ENCODE results near the gene SELENOT. TPM values are rescaled to one million over a fixed set of nuclear protein-coding genes. Genes with fewer than 3 reads are reported as not detected.

The SELENOT gene
- total RNA-seq, 3 donors from 2014 or later (not counting 1 experiment from before 2014, with no cell fraction given) = 121 to 142 (median 133) TPM

- peaks cover 44 to 45% of the 10 kb centered on the region in 2 donors for H3K4me1 Mint-ChIP-seq
- H3K27ac ChIP-seq (ENCODE audit: low read length) = peak overlapping the region; percentile 77
Observed at GRCh38 chr3:150635076-150635475, 32.0 kb downstream of the SELENOT start.

GRCh38 chr3:150635526-150635925 is 32.4 kb downstream of the SELENOT start:
- Histone ChIP-seq H3K27ac (ENCODE audit: low read length) (peak overlapping the region; percentile 77), H3K4me3 (ENCODE audit: low read length) (no peak overlapping the region), H3K36me3 (ENCODE audit: control insufficient read depth, insufficient read depth, low read length) (peaks cover 4% of the 10 kb centered on the region), H3K4me1 (ENCODE audit: control insufficient read depth, insufficient read depth, low read length) (peaks cover 28% of the 10 kb centered on the region), H3K9me3 (ENCODE audit: control insufficient read depth, insufficient read depth, low read length) (no peaks in the 10 kb centered on the region), H3K27me3 (ENCODE audit: control insufficient read depth, insufficient read depth, low read length) (no peaks in the 10 kb centered on the region)
- H3K4me3 Mint-ChIP-seq = peak overlapping the region; percentile 80
- peak overlapping the region; percentile 91 to 98 for H3K27ac Mint-ChIP-seq
- peak in 1 of 2 donors; percentile 64 for DNase-seq
- H3K36me3 Mint-ChIP-seq = no peaks in the 10 kb centered on the region
- ATAC-seq = peak; percentile 92 to 95 (median 93)
- WGBS (ENCODE audit: insufficient coverage) = 38% methylated on average over 1 of the region's 1 CpG
- H3K9me3 Mint-ChIP-seq = no peaks in the 10 kb centered on the region
- H3K27me3 Mint-ChIP-seq (ENCODE audit: low read depth in 2 of 2) = no peaks in the 10 kb centered on the region
- peaks cover 44 to 45% of the 10 kb centered on the region in 2 donors for H3K4me1 Mint-ChIP-seq
- no peak for TF ChIP-seq CTCF (IDR thresholded peaks at IDR 0.05)
- intact Hi-C loops (cut with micrococcal nuclease) = loop anchor here (1.0 to 5.0 kb wide), 2 partner anchors 32 to 67 kb away; partner anchors contain the start of genes ERICH6 and SELENOT

More at GRCh38 chr3:150635076-150635475, 32.0 kb downstream of the SELENOT start:
- peak overlapping the region; percentile 80 for H3K4me3 Mint-ChIP-seq
- Histone ChIP-seq H3K9me3 (ENCODE audit: control insufficient read depth, insufficient read depth, low read length) (no peaks in the 10 kb centered on the region), H3K4me3 (ENCODE audit: low read length) (no peak overlapping the region), H3K36me3 (ENCODE audit: control insufficient read depth, insufficient read depth, low read length) (peaks cover 7% of the 10 kb centered on the region), H3K4me1 (ENCODE audit: control insufficient read depth, insufficient read depth, low read length) (peaks cover 28% of the 10 kb centered on the region), H3K27me3 (ENCODE audit: control insufficient read depth, insufficient read depth, low read length) (no peaks in the 10 kb centered on the region)
- no peaks in the 10 kb centered on the region for H3K9me3 Mint-ChIP-seq
- intact Hi-C loops (cut with micrococcal nuclease) = loop anchor here (1.0 to 5.0 kb wide), 2 partner anchors 32 to 67 kb away; partner anchors contain the start of genes ERICH6 and SELENOT
- no peaks in the 10 kb centered on the region for H3K36me3 Mint-ChIP-seq
- TF ChIP-seq CTCF (IDR thresholded peaks at IDR 0.05) = no peak
- 49% methylated on average over 6 of the region's 6 CpGs for WGBS (ENCODE audit: insufficient coverage)
- ATAC-seq (peak; percentile 38 to 57 (median 53)), DNase-seq (peak in 1 of 2 donors; percentile 23)
- H3K27me3 Mint-ChIP-seq (ENCODE audit: low read depth in 2 of 2) = no peaks in the 10 kb centered on the region
- H3K27ac Mint-ChIP-seq = peak overlapping the region; percentile 91 to 98

- intact Hi-C loops (cut with micrococcal nuclease) = loop anchor here (5.0 kb wide), 1 partner anchor 66 kb away; the partner anchor contains the start of gene ERICH6
- peak overlapping the region; percentile 80 for H3K4me3 Mint-ChIP-seq
- H3K27ac Mint-ChIP-seq = peak overlapping the region; percentile 91 to 98
- no peaks in the 10 kb centered on the region for H3K36me3 Mint-ChIP-seq
- Histone ChIP-seq H3K4me1 (ENCODE audit: control insufficient read depth, insufficient read depth, low read length) (peaks cover 28% of the 10 kb centered on the region), H3K36me3 (ENCODE audit: control insufficient read depth, insufficient read depth, low read length) (no peaks in the 10 kb centered on the region), H3K27me3 (ENCODE audit: control insufficient read depth, insufficient read depth, low read length) (no peaks in the 10 kb centered on the region), H3K9me3 (ENCODE audit: control insufficient read depth, insufficient read depth, low read length) (no peaks in the 10 kb centered on the region), H3K27ac (ENCODE audit: low read length) (peak overlapping the region; percentile 77), H3K4me3 (ENCODE audit: low read length) (no peak overlapping the region)
- H3K27me3 Mint-ChIP-seq (ENCODE audit: low read depth in 2 of 2) = no peaks in the 10 kb centered on the region
- 92% methylated on average over 4 of the region's 5 CpGs for WGBS (ENCODE audit: insufficient coverage)
- DNase-seq (no peak), ATAC-seq (peak; percentile 4 to 28 (median 7))
- peaks cover 44 to 45% of the 10 kb centered on the region in 2 donors for H3K4me1 Mint-ChIP-seq
- no peak for TF ChIP-seq CTCF (IDR thresholded peaks at IDR 0.05)
- no peaks in the 10 kb centered on the region for H3K9me3 Mint-ChIP-seq
Observed at GRCh38 chr3:150636258-150636657, 33.1 kb downstream of the SELENOT start.

Measured in natural killer cell (primary cell).